ENCODE results near the gene COMMD7.

COMMD7 gene

GRCh38 chr20:32762754-32763201 is 19.5 kb upstream of the COMMD7 start:
- H3K4me1 ChIP-seq (ENCODE audit: control insufficient read depth, insufficient read depth, low read length), result peaks cover 9% of the 10 kb centered on the region
- H3K9ac ChIP-seq (ENCODE audit: low read length), result peak overlapping the region; percentile 13
- peak overlapping the region; percentile 89 for H3K4me3 ChIP-seq (ENCODE audit: low read length)
- H3K36me3 ChIP-seq (ENCODE audit: control insufficient read depth, insufficient read depth, low read length), result no peaks in the 10 kb centered on the region
- H3K27ac ChIP-seq (ENCODE audit: low read depth, low read length), result no peak overlapping the region
- no peaks in the 10 kb centered on the region for H3K27me3 ChIP-seq (ENCODE audit: control insufficient read depth, insufficient read depth, low read length)

DNA sequence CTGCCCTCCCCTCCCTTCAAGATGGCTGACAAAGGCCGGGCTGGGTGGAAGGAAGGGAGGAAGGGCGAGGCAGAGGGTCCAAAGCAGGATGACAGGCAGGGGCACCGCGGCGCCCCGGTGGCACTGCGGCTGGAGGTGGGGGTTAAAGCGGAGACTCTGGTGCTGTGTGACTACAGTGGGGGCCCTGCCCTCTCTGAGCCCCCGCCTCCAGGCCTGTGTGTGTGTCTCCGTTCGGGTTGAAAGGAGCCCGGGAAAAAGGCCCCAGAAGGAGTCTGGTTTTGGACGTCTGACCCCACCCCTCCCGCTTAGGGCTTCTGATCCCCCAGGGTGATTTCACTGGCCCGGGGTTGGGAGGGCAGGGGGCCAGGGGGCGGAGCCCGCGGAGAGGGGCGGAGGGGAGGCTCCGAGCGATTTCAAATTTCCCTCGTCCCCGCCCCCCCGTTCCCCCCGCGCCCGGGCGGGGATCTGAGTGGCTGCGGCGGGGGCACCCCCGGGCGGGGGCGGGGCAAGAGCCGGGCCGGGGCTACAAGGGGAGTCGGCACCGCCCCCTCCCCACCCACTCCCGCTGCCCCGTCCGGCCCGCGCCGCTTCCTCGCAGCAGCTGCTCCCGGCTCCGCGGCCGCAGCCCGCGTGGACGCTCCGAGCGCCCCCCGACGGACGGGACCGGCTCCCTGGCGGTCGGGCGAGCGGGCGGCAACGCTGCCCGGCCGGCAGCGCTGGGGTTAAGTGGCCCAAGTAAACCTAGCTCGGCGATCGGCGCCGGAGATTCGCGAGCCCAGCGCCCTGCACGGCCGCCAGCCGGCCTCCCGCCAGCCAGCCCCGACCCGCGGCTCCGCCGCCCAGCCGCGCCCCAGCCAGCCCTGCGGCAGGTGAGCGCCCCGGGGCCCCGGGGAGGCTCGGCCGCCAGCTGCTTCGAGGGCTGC is 18.8 kb upstream of the COMMD7 start, which contains the start of gene DNMT3B:
Gene DNMT3B, plus strand, starts transcription at position 555 of the 923 bp plus-strand sequence. CDS start 17,939 bp downstream, outside the sequence.
- Histone ChIP-seq H3K27ac (ENCODE audit: low read depth, low read length) (no peak within 1 kb of the TSS), H3K36me3 (ENCODE audit: control insufficient read depth, insufficient read depth, low read length) (no peaks in the 10 kb centered on the region), H3K27me3 (ENCODE audit: control insufficient read depth, insufficient read depth, low read length) (no peaks in the 10 kb centered on the region), H3K9ac (ENCODE audit: low read length) (peak within 1 kb of the TSS; percentile 13), H3K4me3 (ENCODE audit: low read length) (peak within 1 kb of the TSS; percentile 89), H3K4me1 (ENCODE audit: control insufficient read depth, insufficient read depth, low read length) (peaks cover 9% of the 10 kb centered on the region)

DNA sequence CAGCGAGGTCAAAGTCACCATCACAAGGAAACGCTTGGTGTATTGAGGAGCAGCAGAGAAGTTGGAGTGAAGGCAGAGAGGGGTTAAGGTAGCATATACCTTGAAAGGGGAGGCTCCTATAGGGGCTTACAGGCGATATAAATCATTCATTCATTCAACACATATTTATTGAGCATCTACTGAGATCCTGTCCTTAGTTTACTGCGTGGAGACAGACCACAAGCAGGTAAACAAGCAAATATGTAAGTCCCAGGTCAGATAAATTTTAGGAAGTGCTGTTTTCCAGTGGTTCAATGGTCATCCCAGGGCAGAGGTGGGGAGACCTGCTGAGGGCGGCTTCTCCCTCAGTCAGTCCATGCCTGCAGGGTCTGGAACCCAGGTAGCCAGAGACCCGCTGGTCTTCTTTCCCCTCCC is 18.2 kb upstream of the COMMD7 start:
- Histone ChIP-seq H3K4me3 (ENCODE audit: low read length) (peak overlapping the region; percentile 70), H3K27ac (ENCODE audit: low read depth, low read length) (no peak overlapping the region), H3K9ac (ENCODE audit: low read length) (peak overlapping the region; percentile 11), H3K27me3 (ENCODE audit: control insufficient read depth, insufficient read depth, low read length) (no peaks in the 10 kb centered on the region), H3K36me3 (ENCODE audit: control insufficient read depth, insufficient read depth, low read length) (no peaks in the 10 kb centered on the region), H3K4me1 (ENCODE audit: control insufficient read depth, insufficient read depth, low read length) (peaks cover 9% of the 10 kb centered on the region)

- H3K27me3 ChIP-seq (ENCODE audit: control insufficient read depth, insufficient read depth, low read length), result no peaks in the 10 kb centered on the region
- H3K36me3 ChIP-seq (ENCODE audit: control insufficient read depth, insufficient read depth, low read length), result no peaks in the 10 kb centered on the region
- no peak overlapping the region for H3K9ac ChIP-seq (ENCODE audit: low read length)
- H3K27ac ChIP-seq (ENCODE audit: low read depth, low read length), result no peak overlapping the region
- H3K4me1 ChIP-seq (ENCODE audit: control insufficient read depth, insufficient read depth, low read length), result no peaks in the 10 kb centered on the region
- H3K4me3 ChIP-seq (ENCODE audit: low read length), result no peak overlapping the region
These were observed 12.9 kb upstream of the COMMD7 start for GRCh38 chr20:32756156-32756555.

- Histone ChIP-seq H3K36me3 (ENCODE audit: control insufficient read depth, insufficient read depth, low read length) (no peaks in the 10 kb centered on the region), H3K9ac (ENCODE audit: low read length) (no peak overlapping the region), H3K4me1 (ENCODE audit: control insufficient read depth, insufficient read depth, low read length) (no peaks in the 10 kb centered on the region), H3K27me3 (ENCODE audit: control insufficient read depth, insufficient read depth, low read length) (no peaks in the 10 kb centered on the region), H3K27ac (ENCODE audit: low read depth, low read length) (no peak overlapping the region), H3K4me3 (ENCODE audit: low read length) (no peak overlapping the region)
These were observed 10.5 kb upstream of the COMMD7 start for GRCh38 chr20:32753731-32754130.

DNA sequence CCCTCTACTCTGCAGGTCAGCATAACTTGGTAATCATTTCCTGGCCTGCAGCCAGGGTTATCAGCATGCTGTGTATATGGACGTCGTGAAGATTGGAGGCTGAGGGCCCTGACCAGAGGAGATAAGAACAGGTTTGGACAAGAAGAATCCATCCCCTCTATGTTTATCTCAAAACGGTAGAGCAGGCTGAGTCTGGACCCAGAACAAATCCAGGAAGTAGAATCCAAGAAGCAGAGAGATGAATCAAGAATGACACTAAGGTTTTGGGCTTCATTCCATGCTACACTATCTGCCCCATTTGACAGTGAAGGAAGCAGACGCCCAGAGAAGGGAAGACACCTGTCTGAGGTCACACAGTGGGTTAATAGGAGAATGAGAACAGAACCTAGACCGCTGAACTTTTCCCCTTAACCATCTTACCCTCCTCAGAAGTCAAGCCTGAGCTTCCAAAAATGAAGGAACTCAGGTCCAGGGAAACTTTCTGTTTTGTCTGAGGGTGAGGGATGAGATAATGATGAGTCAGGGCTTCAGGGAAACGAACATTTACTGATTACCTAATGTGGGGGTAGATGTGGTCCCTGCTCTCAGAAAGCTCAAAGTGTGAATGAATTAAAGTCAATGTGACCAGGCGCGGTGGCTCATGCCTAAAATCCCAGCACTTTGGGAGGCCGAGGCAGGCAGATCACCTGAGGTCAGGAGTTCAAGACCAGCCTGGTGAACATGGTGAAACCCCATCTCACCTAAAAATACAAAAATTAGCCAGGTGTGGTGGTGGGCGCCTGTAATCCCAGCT is 9.4 kb upstream of the COMMD7 start:
- Histone ChIP-seq H3K4me3 (ENCODE audit: low read length) (no peak overlapping the region), H3K4me1 (ENCODE audit: control insufficient read depth, insufficient read depth, low read length) (no peaks in the 10 kb centered on the region), H3K9ac (ENCODE audit: low read length) (no peak overlapping the region), H3K36me3 (ENCODE audit: control insufficient read depth, insufficient read depth, low read length) (no peaks in the 10 kb centered on the region), H3K27me3 (ENCODE audit: control insufficient read depth, insufficient read depth, low read length) (no peaks in the 10 kb centered on the region), H3K27ac (ENCODE audit: low read depth, low read length) (no peak overlapping the region)

DNA sequence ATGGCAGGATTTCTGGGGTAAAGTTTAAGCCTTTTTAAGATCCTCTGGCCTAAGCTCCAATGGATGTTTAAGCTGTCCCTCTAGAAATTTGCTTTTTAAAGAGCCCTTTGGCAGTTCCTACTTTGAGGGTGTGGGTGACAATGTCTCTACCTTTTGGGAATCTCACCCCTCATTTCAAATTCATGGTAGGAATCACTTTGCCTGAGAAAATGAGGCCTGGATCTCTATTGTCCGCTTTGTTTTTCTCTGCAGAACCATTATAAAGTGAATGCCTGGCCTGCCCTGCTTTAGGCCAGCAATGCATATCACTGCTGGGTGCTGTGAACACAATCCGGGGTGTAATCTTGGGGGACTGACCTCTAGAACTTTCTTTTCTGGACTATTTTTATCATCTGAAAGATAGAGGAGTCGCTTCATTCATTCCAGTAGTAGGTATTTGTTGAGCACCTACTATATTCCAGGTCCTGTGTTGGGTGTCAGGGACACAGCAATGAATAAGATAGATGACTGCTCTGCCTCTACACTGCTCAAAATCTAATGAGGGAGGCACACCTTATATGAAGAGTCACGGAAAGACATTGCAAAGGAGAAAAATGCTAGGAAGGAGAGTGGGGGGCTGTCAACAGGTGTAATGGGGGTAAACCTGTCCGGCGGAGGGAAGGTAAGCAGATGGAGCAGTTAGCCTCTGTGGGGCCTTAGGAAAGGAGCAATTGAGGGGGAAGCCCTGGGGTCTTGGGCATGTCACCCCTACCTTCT is 8.6 kb upstream of the COMMD7 start:
- Histone ChIP-seq H3K27ac (ENCODE audit: low read depth, low read length) (no peak overlapping the region), H3K4me1 (ENCODE audit: control insufficient read depth, insufficient read depth, low read length) (no peaks in the 10 kb centered on the region), H3K9ac (ENCODE audit: low read length) (no peak overlapping the region), H3K4me3 (ENCODE audit: low read length) (no peak overlapping the region), H3K36me3 (ENCODE audit: control insufficient read depth, insufficient read depth, low read length) (no peaks in the 10 kb centered on the region), H3K27me3 (ENCODE audit: control insufficient read depth, insufficient read depth, low read length) (no peaks in the 10 kb centered on the region)

- no peak overlapping the region for H3K27ac ChIP-seq (ENCODE audit: low read depth, low read length)
- H3K4me3 ChIP-seq (ENCODE audit: low read length), result no peak overlapping the region
- H3K36me3 ChIP-seq (ENCODE audit: control insufficient read depth, insufficient read depth, low read length), result no peaks in the 10 kb centered on the region
- H3K27me3 ChIP-seq (ENCODE audit: control insufficient read depth, insufficient read depth, low read length), result no peaks in the 10 kb centered on the region
- no peaks in the 10 kb centered on the region for H3K4me1 ChIP-seq (ENCODE audit: control insufficient read depth, insufficient read depth, low read length)
- no peak overlapping the region for H3K9ac ChIP-seq (ENCODE audit: low read length)
These were observed 8.0 kb upstream of the COMMD7 start for GRCh38 chr20:32751293-32751692.

DNA sequence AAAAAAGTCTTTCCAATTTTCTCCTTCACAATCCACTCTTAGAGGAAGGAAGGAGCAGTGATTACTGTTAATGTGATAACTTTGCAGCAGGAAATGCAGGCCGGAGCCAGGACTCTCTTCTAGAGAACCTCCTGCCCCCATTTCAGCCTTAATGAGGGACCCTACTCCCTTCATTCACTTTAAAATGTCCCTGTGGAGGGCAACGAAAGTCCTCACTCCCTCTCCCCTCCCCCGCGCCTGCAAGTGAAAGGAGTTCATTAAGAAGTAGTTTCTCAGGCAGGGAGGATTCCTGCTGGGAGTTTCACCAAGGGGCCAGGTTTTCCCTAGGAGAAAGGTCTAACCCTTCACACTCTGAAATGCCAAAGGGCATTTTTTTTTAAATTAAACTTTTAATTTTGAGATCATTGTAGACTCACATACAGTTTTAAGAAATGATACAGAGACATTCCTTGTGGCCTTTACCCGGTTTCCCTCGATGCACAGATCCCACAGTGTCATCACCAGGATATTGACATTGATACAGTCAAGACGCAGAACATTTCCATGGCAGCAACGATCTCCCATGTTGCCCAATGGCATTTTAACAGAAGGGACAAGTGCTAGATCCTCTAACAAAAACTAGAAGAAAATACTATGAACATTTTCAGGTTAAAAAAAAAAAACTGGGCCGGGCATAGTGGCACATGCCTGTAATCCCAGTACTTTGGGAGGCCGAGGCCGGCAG is 6.8 kb upstream of the COMMD7 start:
- H3K9ac ChIP-seq (ENCODE audit: low read length), result no peak overlapping the region
- H3K27me3 ChIP-seq (ENCODE audit: control insufficient read depth, insufficient read depth, low read length), result no peaks in the 10 kb centered on the region
- no peak overlapping the region for H3K4me3 ChIP-seq (ENCODE audit: low read length)
- H3K27ac ChIP-seq (ENCODE audit: low read depth, low read length), result no peak overlapping the region
- H3K36me3 ChIP-seq (ENCODE audit: control insufficient read depth, insufficient read depth, low read length), result no peaks in the 10 kb centered on the region
- H3K4me1 ChIP-seq (ENCODE audit: control insufficient read depth, insufficient read depth, low read length), result no peaks in the 10 kb centered on the region

GRCh38 chr20:32742322-32743236 is 688 bp downstream of the COMMD7 start:
- Histone ChIP-seq H3K36me3 (ENCODE audit: control insufficient read depth, insufficient read depth, low read length) (no peaks in the 10 kb centered on the region), H3K4me3 (ENCODE audit: low read length) (peak overlapping the region; percentile 92), H3K9ac (ENCODE audit: low read length) (peak overlapping the region; percentile 88), H3K27me3 (ENCODE audit: control insufficient read depth, insufficient read depth, low read length) (no peaks in the 10 kb centered on the region), H3K4me1 (ENCODE audit: control insufficient read depth, insufficient read depth, low read length) (peaks cover 4% of the 10 kb centered on the region), H3K27ac (ENCODE audit: low read depth, low read length) (peak overlapping the region; percentile 59)

GRCh38 chr20:32741151-32741550 is 2.1 kb downstream of the COMMD7 start:
- Histone ChIP-seq H3K27ac (ENCODE audit: low read depth, low read length) (no peak overlapping the region), H3K36me3 (ENCODE audit: control insufficient read depth, insufficient read depth, low read length) (no peaks in the 10 kb centered on the region), H3K9ac (ENCODE audit: low read length) (no peak overlapping the region), H3K4me1 (ENCODE audit: control insufficient read depth, insufficient read depth, low read length) (peaks cover 4% of the 10 kb centered on the region), H3K27me3 (ENCODE audit: control insufficient read depth, insufficient read depth, low read length) (no peaks in the 10 kb centered on the region), H3K4me3 (ENCODE audit: low read length) (no peak overlapping the region)

Data from rectal smooth muscle tissue (tissue), 1 donor.